Lower leg skin (tissue), 3 donors: ENCODE results near the gene MACF1.

Experiments
- POLR2A ChIP-seq, 2 donors: fragments of 450-650 bp; IDR thresholded peaks; one replicate each; pipeline ENCODE4 v1.6.1; 2016 to 2017; ENCODE audit warnings: antibody characterized with exemption in 2 of 2, mild to moderate bottlenecking in 1 of 2, moderate library complexity in 1 of 2
- TF ChIP-seq, protein P1 (sequence below), 3 donors: fragments of 450-650 bp; IDR thresholded peaks; one replicate each; pipeline ENCODE4 v1.5.1; 2016; ENCODE audit warnings: antibody characterized with exemption in 3 of 3, mild to moderate bottlenecking in 3 of 3, moderate library complexity in 2 of 3

DNA sequence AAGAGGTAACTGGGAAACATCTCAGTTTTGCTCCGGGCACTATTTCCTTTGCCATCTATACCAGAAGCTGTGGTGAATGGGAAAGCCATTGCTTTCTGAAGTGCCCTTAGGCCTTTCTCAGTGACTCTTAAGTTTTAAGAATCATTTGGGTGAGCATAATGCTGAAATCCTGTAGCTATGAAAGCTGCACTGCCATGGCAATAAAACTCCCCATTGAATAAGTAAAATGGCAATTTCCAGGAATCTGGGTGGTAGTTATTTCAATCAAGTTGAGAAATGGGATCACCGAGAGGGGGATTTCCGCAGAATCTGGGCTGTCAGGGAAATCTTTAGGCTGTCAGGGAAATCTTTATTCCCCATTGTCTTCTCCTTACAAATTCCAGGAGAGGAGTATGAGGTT lies 26.8 kb upstream of the MACF1 start:
- TF ChIP-seq, protein P1, sequence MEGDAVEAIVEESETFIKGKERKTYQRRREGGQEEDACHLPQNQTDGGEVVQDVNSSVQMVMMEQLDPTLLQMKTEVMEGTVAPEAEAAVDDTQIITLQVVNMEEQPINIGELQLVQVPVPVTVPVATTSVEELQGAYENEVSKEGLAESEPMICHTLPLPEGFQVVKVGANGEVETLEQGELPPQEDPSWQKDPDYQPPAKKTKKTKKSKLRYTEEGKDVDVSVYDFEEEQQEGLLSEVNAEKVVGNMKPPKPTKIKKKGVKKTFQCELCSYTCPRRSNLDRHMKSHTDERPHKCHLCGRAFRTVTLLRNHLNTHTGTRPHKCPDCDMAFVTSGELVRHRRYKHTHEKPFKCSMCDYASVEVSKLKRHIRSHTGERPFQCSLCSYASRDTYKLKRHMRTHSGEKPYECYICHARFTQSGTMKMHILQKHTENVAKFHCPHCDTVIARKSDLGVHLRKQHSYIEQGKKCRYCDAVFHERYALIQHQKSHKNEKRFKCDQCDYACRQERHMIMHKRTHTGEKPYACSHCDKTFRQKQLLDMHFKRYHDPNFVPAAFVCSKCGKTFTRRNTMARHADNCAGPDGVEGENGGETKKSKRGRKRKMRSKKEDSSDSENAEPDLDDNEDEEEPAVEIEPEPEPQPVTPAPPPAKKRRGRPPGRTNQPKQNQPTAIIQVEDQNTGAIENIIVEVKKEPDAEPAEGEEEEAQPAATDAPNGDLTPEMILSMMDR (IDR thresholded peaks at IDR 0.05) = no peak
- TF ChIP-seq POLR2A (IDR thresholded peaks at IDR 0.05) = no peak
